IMR-90 (cell line): ENCODE data around the gene KLF11. TPM values are rescaled to one million over a fixed set of nuclear protein-coding genes. Genes with fewer than 3 reads are reported as not detected.

Experiments
- ATAC-seq: fragments of 200-7000 bp; cut with Tn5 transposase; 2 replicates; pipeline ENCODE4 v1.9.1; 2020; ENCODE audit warnings: low read depth, mild to moderate bottlenecking, moderate library complexity
- BruUV-seq: library from RNA; stranded (reverse); fragments of 400-500 nt; replicated peaks from 2 replicates; lab custom pipeline; 2021; lab: Mats Ljungman, UMichigan
- CTCF ChIA-PET: fragments of 300-600 bp; formaldehyde crosslinking; extraction: SDS; loops from one replicate; lab custom pipeline; 2021; ENCODE audit warnings: antibody characterized with exemption; lab: Yijun Ruan, JAX
- POLR2A ChIA-PET: fragments of 300-600 bp; sonication (Branson Sonifier 250); formaldehyde crosslinking; loops from one replicate; lab custom pipeline; 2022; ENCODE audit warnings: antibody characterized with exemption; ENCODE audit not compliant: unreplicated experiment; lab: Charles Lee
- DNase-seq: peaks from one replicate; pipeline ENCODE4 v3.0.0; 2013
- H2AFZ ChIP-seq: replicated peaks from 2 replicates; pipeline ENCODE3; 2013; ENCODE audit warnings: low read length, mild to moderate bottlenecking; ENCODE audit not compliant: poor library complexity
- H2AK5ac ChIP-seq: 2 replicates; pipeline ENCODE4 v1.6.1; 2013; ENCODE audit warnings: low read depth, low read length, inconsistent platforms
- H2AK9ac ChIP-seq: replicated peaks from 2 replicates; pipeline ENCODE3; 2013; ENCODE audit warnings: mild to moderate bottlenecking, low read depth, low read length, moderate library complexity; ENCODE audit not compliant: poor library complexity
- H2BK120ac ChIP-seq: 2 replicates; pipeline ENCODE4 v1.6.1; 2013; ENCODE audit warnings: low read depth, low read length, inconsistent platforms
- H2BK15ac ChIP-seq: 3 replicates; pipeline ENCODE4 v1.6.1; 2013; ENCODE audit warnings: low read depth, low read length, inconsistent platforms
- H2BK20ac ChIP-seq: 2 replicates; pipeline ENCODE4 v1.6.1; 2013; ENCODE audit warnings: low read depth, mild to moderate bottlenecking, inconsistent platforms, low read length, moderate library complexity
- H2BK5ac ChIP-seq: 2 replicates; pipeline ENCODE4 v1.6.1; 2013; ENCODE audit warnings: mild to moderate bottlenecking, low read depth, low read length, inconsistent platforms; ENCODE audit not compliant: poor library complexity, severe bottlenecking
- H3K14ac ChIP-seq: replicated peaks from 2 replicates; pipeline ENCODE4 v1.6.1; 2013; ENCODE audit warnings: low read depth, low read length, inconsistent platforms
- H3K18ac ChIP-seq: 2 replicates; pipeline ENCODE4 v1.6.1; 2013; ENCODE audit warnings: low read depth, low read length, control low read depth
- H3K23ac ChIP-seq: 2 replicates; pipeline ENCODE4 v1.6.1; 2013; ENCODE audit warnings: low read depth, low read length, inconsistent platforms
- H3K27ac ChIP-seq: 2 replicates; pipeline ENCODE4 v1.5.1; 2013; ENCODE audit warnings: mild to moderate bottlenecking, control low read depth, low read length; ENCODE audit not compliant: insufficient read depth
- H3K27me3 ChIP-seq: 2 replicates; pipeline ENCODE4 v1.6.1; 2013; ENCODE audit warnings: low read length; ENCODE audit not compliant: control insufficient read depth, insufficient read depth
- H3K36me3 ChIP-seq: 2 replicates; pipeline ENCODE4 v1.6.1; 2013; ENCODE audit warnings: low read length, mixed read lengths; ENCODE audit not compliant: control insufficient read depth, insufficient read depth
- H3K4ac ChIP-seq: 2 replicates; pipeline ENCODE4 v1.6.1; 2013; ENCODE audit warnings: low read depth, low read length, inconsistent platforms
- H3K4me1 ChIP-seq: 2 replicates; pipeline ENCODE4 v1.6.1; 2013; ENCODE audit warnings: low read length, mixed read lengths; ENCODE audit not compliant: control insufficient read depth, insufficient read depth
- H3K4me2 ChIP-seq: 2 replicates; pipeline ENCODE4 v1.6.1; 2013; ENCODE audit warnings: low read depth, mild to moderate bottlenecking, control low read depth, low read length, moderate library complexity
- H3K4me3 ChIP-seq: 2 replicates; pipeline ENCODE4 v1.5.1; 2013; ENCODE audit warnings: low read depth, mild to moderate bottlenecking, control low read depth, low read length, moderate library complexity; ENCODE audit not compliant: insufficient read depth
- H3K56ac ChIP-seq: 2 replicates; pipeline ENCODE4 v1.6.1; 2013; ENCODE audit warnings: low read length, inconsistent platforms; ENCODE audit not compliant: insufficient read depth; ENCODE audit errors: extremely low read depth
- H3K79me1 ChIP-seq, 2 experiments: 2 replicates each; pipeline ENCODE4 v1.6.1; 2013; ENCODE audit warnings: low read length in 2 of 2, inconsistent platforms in 1 of 2, low read depth in 1 of 2
- H3K9ac ChIP-seq: 2 replicates; pipeline ENCODE4 v1.6.1; 2013; ENCODE audit warnings: low read depth, low read length, control low read depth
- H3K9me1 ChIP-seq: 2 replicates; pipeline ENCODE4 v1.6.1; 2013; ENCODE audit warnings: low read length, inconsistent platforms; ENCODE audit not compliant: insufficient read depth
- H3K9me3 ChIP-seq: 2 replicates; pipeline ENCODE4 v1.6.1; 2013; ENCODE audit warnings: low read length; ENCODE audit not compliant: control insufficient read depth, insufficient read depth
- H4K20me1 ChIP-seq: 2 replicates; pipeline ENCODE4 v1.6.1; 2013; ENCODE audit warnings: low read length, inconsistent platforms; ENCODE audit not compliant: insufficient read depth
- H4K5ac ChIP-seq: 2 replicates; pipeline ENCODE4 v1.6.1; 2013; ENCODE audit warnings: mild to moderate bottlenecking, low read depth, low read length, control low read depth
- H4K8ac ChIP-seq, 2 experiments: 2 replicates each; pipeline ENCODE4 v1.6.1; 2013; ENCODE audit warnings: low read depth in 2 of 2, low read length in 2 of 2, control low read depth in 1 of 2, inconsistent platforms in 1 of 2
- H4K91ac ChIP-seq: 2 replicates; pipeline ENCODE4 v1.6.1; 2013; ENCODE audit warnings: low read depth, low read length, inconsistent platforms; ENCODE audit not compliant: insufficient read depth
- RAD21 ChIP-seq: IDR thresholded peaks from 2 replicates; pipeline ENCODE4 v1.6.1; 2012; ENCODE audit warnings: low read length, improper control_type of control experiment
- RCOR1 ChIP-seq: IDR thresholded peaks from 2 replicates; pipeline ENCODE4 v1.6.1; 2012; ENCODE audit warnings: mild to moderate bottlenecking, low read length, improper control_type of control experiment; ENCODE audit not compliant: insufficient replicate concordance
- RFX5 ChIP-seq: IDR thresholded peaks from 2 replicates; pipeline ENCODE4 v1.8.0; 2012; ENCODE audit warnings: low read depth, mild to moderate bottlenecking, low read length, moderate library complexity
- WGBS, 2 experiments: methylation state at CpG; one replicate each; pipeline versions ENCODE4 v1.1.5 to v1.1.7; 2013; ENCODE audit warnings: missing lambda C conversion rate in 2 of 2; ENCODE audit not compliant: insufficient read length in 1 of 2; ENCODE audit errors: extremely low coverage in 2 of 2; 5-methylcytosine and 5-hydroxymethylcytosine counted together
- dilution Hi-C: fragments of 300-500 bp; cut with HindIII; formaldehyde crosslinking; loops from one replicate; pipeline ENCODE4 v1.14.3; 2018; ENCODE audit warnings: low sequenced_read_pairs; ENCODE audit not compliant: unreplicated experiment
- in situ Hi-C: fragments of 300-500 bp; cut with MboI; formaldehyde crosslinking; loops from 3 replicates; pipeline ENCODE4 v1.14.3; 2019; ENCODE audit warnings: low sequenced_read_pairs, inconsistent platforms, mixed read lengths
- intact Hi-C: fragments of 100-400 bp; cut with micrococcal nuclease; formaldehyde crosslinking; loops from 2 replicates; pipeline ENCODE4 v1.10.0; 2022
- polyA plus RNA-seq, 3 experiments: library from polyadenylated mRNA; depleted of rRNA; stranded (reverse); fragments of >200 nt; gene quantifications; 2 replicates each; pipeline ENCODE4 v1.2.3, GENCODE V29; 2012; ENCODE audit warnings: low replicate concordance in 1 of 3
- total RNA-seq: library from RNA; depleted of rRNA; stranded (reverse); fragments of >200 nt; gene quantifications from 2 replicates; pipeline ENCODE4 v1.2.3, GENCODE V29; 2012

The KLF11 gene
- total and polyA plus RNA-seq, 2 of the 4 experiments (the other 2 are of a cell fraction) = 2.0 to 2.4 TPM

DNA sequence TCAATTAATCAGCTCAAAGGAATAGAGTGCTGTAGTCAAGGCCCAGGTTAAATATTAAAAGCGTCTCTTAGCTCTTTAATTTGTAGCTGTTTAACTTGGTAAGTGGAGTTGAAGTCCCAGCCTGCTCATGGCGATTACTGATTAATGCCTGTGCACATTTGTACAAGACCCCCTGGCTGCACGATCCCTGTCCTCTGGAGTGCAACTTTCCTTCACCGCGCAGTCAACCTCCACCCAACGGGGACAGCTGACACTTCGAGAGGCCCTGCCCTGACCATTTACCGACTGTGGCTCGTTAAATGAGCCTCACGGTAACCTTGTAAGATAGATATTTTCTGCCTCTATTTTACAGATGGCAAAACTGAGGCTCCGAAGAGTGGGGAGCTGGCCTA, 42.3 kb downstream of the KLF11 start:
- no peak overlapping the region for H3K23ac ChIP-seq

More for the DNA sequence above, 42.3 kb downstream of the KLF11 start:
- Histone ChIP-seq H3K18ac (no peak overlapping the region), H4K91ac (no peak overlapping the region), H3K4me3 (no peak overlapping the region), H2BK5ac (no peak overlapping the region), H3K27me3 (peaks cover 71% of the 10 kb centered on the region), H3K9me1 (no peaks in the 10 kb centered on the region), H2BK15ac (no peak overlapping the region), H3K36me3 (no peaks in the 10 kb centered on the region), H3K9ac (no peak overlapping the region), H3K14ac (no peak overlapping the region), H3K9me3 (peaks cover 2% of the 10 kb centered on the region; the same call in 1 of the 2 replicates), H4K5ac (no peak overlapping the region), H2AFZ (no peak overlapping the region), H3K4me2 (no peak overlapping the region), H3K4me1 (no peaks in the 10 kb centered on the region), H2BK20ac (no peak overlapping the region), H3K27ac (no peak overlapping the region), H3K4ac (no peak overlapping the region), H2AK9ac (no peak overlapping the region), H4K8ac (no peak overlapping the region), H2AK5ac (no peak overlapping the region), H4K20me1 (no peaks in the 10 kb centered on the region), H3K79me1 (no peaks in the 10 kb centered on the region), H2BK120ac (no peak overlapping the region), H3K56ac (no peak overlapping the region)
- ChIA-PET CTCF (interaction anchor here (1.7 kb wide), 1 partner anchor 12 kb away, joined by 8 read pairs; no protein-coding TSS in a partner anchor), POLR2A (no interaction called here)
- DNase-seq = no peak
- no TSS peak for BruUV-seq
- WGBS, 2 experiments = 90% methylated on average over 2 of the region's 11 CpGs; no CpG with 5 or more reads in 1 of the 2 experiments
- dilution Hi-C loops (no loop called here), in situ Hi-C loops (no loop called here), intact Hi-C loops (no loop called here)
- ATAC-seq = no peak
- TF ChIP-seq RCOR1 (no peak), RAD21 (no peak), RFX5 (no peak)
